HG03354 (cell line): Measurements from ENCODE around the gene SPATS2L.

ENCODE experiments used
- ATAC-seq: cut with Tn5 transposase; IDR thresholded peaks from one replicate; pipeline ENCODE4 v1.9.1; 2021; ENCODE audit warnings: mild to moderate bottlenecking; ENCODE audit not compliant: unreplicated experiment, poor library complexity, severe bottlenecking

Gene SPATS2L

GRCh38 chr2:200306196-200306930 is at the start of gene SPATS2L:
TSS of gene SPATS2L (plus strand) at chr2:200306693. CDS start at chr2:200389245, 82,552 bp downstream.
- peak; percentile 71 for ATAC-seq

GRCh38 chr2:200257570-200257969 is 48.9 kb upstream of the SPATS2L start:
- ATAC-seq: no peak

GRCh38 chr2:200258081-200258480 is 48.4 kb upstream of the SPATS2L start:
- ATAC-seq: no peak

GRCh38 chr2:200258881-200259576 is 47.5 kb upstream of the SPATS2L start:
- no peak for ATAC-seq

- no peak for ATAC-seq
Measured at GRCh38 chr2:200259577-200259957, 46.9 kb upstream of the SPATS2L start.

GRCh38 chr2:200262047-200262446 is 44.4 kb upstream of the SPATS2L start:
- ATAC-seq: no peak

- ATAC-seq: no peak
Measured at GRCh38 chr2:200263279-200263678, 43.2 kb upstream of the SPATS2L start.

- no peak for ATAC-seq
Measured at GRCh38 chr2:200264631-200265030, 41.9 kb upstream of the SPATS2L start.

- no peak for ATAC-seq
Measured at GRCh38 chr2:200266406-200266805, 40.1 kb upstream of the SPATS2L start.

GRCh38 chr2:200267350-200267749 is 39.1 kb upstream of the SPATS2L start:
- no peak for ATAC-seq

- ATAC-seq: no peak
Measured at GRCh38 chr2:200270732-200271131, 35.8 kb upstream of the SPATS2L start.

GRCh38 chr2:200272320-200272719 is 34.2 kb upstream of the SPATS2L start:
- ATAC-seq: no peak

GRCh38 chr2:200274116-200275075 is 32.1 kb upstream of the SPATS2L start:
- no peak for ATAC-seq

GRCh38 chr2:200275295-200276013 is 31.0 kb upstream of the SPATS2L start:
- no peak for ATAC-seq

GRCh38 chr2:200276472-200276871 is 30.0 kb upstream of the SPATS2L start:
- no peak for ATAC-seq

GRCh38 chr2:200278694-200279316 is 27.7 kb upstream of the SPATS2L start:
- ATAC-seq: no peak

GRCh38 chr2:200279857-200280256 is 26.6 kb upstream of the SPATS2L start:
- no peak for ATAC-seq

GRCh38 chr2:200286578-200286977 is 19.9 kb upstream of the SPATS2L start:
- no peak for ATAC-seq
